Esophagus squamous epithelium (tissue), 5 donors: ENCODE measurements around the gene EQTN. TPM values are rescaled to one million over a fixed set of nuclear protein-coding genes. Genes with fewer than 3 reads are reported as not detected.

Experiments
- DNase-seq: peaks from one replicate; lab custom pipeline; 2025; lab: John Stamatoyannopoulos, UW
- H3K27ac ChIP-seq, 4 donors: fragments of 200-600 bp; sonication (generic); one replicate each; pipeline ENCODE4 v1.5.1; 2016 to 2019; ENCODE audit warnings: mild to moderate bottlenecking in 1 of 4
- H3K27me3 ChIP-seq, 4 donors: fragments of 200-600 bp; sonication (generic); 1 replicate in 3 of 4; 2 replicates in 1 of 4; pipeline versions ENCODE4 v1.5.1 to v1.6.0; 2017 to 2021; ENCODE audit warnings: antibody characterized with exemption in 1 of 4
- H3K36me3 ChIP-seq, 3 donors: fragments of 200-600 bp; sonication (generic); one replicate each; pipeline ENCODE4 v1.5.1; 2016 to 2019
- H3K4me1 ChIP-seq, 3 donors: fragments of 200-600 bp; sonication (generic); one replicate each; pipeline ENCODE4 v1.5.1; 2017 to 2019
- H3K4me3 ChIP-seq, 4 donors: fragments of 200-600 bp; sonication (generic); 1 replicate in 3 of 4; 2 replicates in 1 of 4; pipeline ENCODE4 v1.5.1; 2016 to 2019; ENCODE audit warnings: mild to moderate bottlenecking in 2 of 4, moderate library complexity in 1 of 4
- H3K9me3 ChIP-seq, 3 donors: fragments of 200-600 bp; sonication (generic); one replicate each; pipeline ENCODE4 v1.5.1; 2016 to 2019
- POLR2A ChIP-seq, 4 donors: fragments of 450-650 bp; IDR thresholded peaks; one replicate each; pipeline ENCODE4 v1.6.1; 2017; ENCODE audit warnings: antibody characterized with exemption in 4 of 4, mild to moderate bottlenecking in 4 of 4, moderate library complexity in 3 of 4
- WGBS, 2 donors: methylation state at CpG; one replicate each; pipeline ENCODE4 v1.1.5; 2018; 5-methylcytosine and 5-hydroxymethylcytosine counted together
- intact Hi-C: fragments of 100-400 bp; cut with DNase I; formaldehyde crosslinking; loops from one replicate; pipeline ENCODE4 v1.15.0; 2022
- total RNA-seq, 4 donors: library from RNA; depleted of rRNA; stranded (reverse); fragments of >200 nt; gene quantifications; one replicate each; pipeline ENCODE4 v1.1.0, GENCODE V29; 2016
- TF ChIP-seq, protein P1 (sequence below), 6 experiments: fragments of 450-650 bp in 4 of 6; fragments of 200-600 bp in 2 of 6; sonication (generic) in 2 of 6; IDR thresholded peaks; one replicate each; pipeline ENCODE4 v1.5.1; 2016 to 2019; ENCODE audit warnings: antibody characterized with exemption in 6 of 6, mild to moderate bottlenecking in 4 of 6, moderate library complexity in 4 of 6
- donor health status: DM: yes; HTN: yes; CAD: no.

EQTN gene
- total RNA-seq, 4 donors from 2014 or later, result not detected

DNA sequence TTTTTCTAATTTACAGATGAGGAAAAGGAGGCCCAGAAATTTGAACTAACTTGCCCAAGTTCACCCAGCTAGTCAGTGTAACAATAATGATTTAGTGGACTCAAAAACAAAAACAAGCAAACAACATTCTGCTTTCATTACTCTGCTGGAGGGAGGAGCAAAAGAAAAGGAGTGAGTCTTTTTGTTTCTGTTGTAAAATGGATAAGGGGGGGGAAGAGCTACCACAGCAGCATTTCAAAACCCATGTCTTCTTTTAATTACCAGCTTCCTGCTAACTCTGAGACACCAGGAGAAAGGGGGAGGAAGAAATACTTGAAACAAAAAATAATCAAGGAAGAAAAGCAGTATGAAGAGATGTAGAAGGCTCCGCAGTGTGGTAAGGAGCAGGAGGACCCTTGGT, 39.2 kb upstream of the EQTN start:
- Histone ChIP-seq H3K9me3 (no peaks in the 10 kb centered on the region), H3K4me1 (peaks cover 0 to 57% (median 42%) of the 10 kb centered on the region in 3 donors), H3K27me3 (no peaks in the 10 kb centered on the region), H3K27ac (no peak overlapping the region), H3K36me3 (no peaks in the 10 kb centered on the region), H3K4me3 (no peak overlapping the region)
- DNase-seq, result no peak
- 87 to 94% methylated on average over 1 of the region's 1 CpG for WGBS, 2 donors
- TF ChIP-seq POLR2A (IDR thresholded peaks at IDR 0.05), result no peak
- TF ChIP-seq, protein P1, sequence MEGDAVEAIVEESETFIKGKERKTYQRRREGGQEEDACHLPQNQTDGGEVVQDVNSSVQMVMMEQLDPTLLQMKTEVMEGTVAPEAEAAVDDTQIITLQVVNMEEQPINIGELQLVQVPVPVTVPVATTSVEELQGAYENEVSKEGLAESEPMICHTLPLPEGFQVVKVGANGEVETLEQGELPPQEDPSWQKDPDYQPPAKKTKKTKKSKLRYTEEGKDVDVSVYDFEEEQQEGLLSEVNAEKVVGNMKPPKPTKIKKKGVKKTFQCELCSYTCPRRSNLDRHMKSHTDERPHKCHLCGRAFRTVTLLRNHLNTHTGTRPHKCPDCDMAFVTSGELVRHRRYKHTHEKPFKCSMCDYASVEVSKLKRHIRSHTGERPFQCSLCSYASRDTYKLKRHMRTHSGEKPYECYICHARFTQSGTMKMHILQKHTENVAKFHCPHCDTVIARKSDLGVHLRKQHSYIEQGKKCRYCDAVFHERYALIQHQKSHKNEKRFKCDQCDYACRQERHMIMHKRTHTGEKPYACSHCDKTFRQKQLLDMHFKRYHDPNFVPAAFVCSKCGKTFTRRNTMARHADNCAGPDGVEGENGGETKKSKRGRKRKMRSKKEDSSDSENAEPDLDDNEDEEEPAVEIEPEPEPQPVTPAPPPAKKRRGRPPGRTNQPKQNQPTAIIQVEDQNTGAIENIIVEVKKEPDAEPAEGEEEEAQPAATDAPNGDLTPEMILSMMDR (IDR thresholded peaks at IDR 0.05), result no peak
- intact Hi-C loops, result no loop called here

DNA sequence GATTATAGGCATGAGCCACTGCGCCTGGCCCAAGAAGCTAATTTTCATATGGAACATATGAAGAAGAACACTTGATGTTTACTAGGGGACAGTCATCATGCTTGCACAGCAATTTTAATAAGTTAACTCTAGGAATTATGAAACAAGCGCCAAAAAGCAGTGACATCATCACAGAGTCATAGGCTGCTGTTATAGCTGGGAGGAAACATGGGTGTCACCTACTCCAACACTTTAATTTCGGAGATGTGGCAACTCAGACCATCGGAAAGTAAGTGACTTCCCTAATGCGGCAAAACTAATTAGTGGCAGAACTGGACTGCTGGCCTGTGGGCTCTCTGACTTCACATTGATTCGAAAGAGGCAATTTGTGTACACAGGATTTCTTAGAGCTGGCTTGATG, 38.1 kb upstream of the EQTN start:
- Histone ChIP-seq H3K36me3 (peaks cover 0 to 5% (median 0%) of the 10 kb centered on the region in 3 donors), H3K27me3 (no peaks in the 10 kb centered on the region), H3K4me3 (no peak overlapping the region), H3K9me3 (no peaks in the 10 kb centered on the region), H3K4me1 (peaks cover 0 to 46% (median 31%) of the 10 kb centered on the region in 3 donors), H3K27ac (no peak overlapping the region)
- TF ChIP-seq POLR2A (IDR thresholded peaks at IDR 0.05), result no peak
- intact Hi-C loops, result no loop called here
- 90 to 91% methylated on average over 6 of the region's 6 CpGs for WGBS, 2 donors
- DNase-seq, result no peak

DNA sequence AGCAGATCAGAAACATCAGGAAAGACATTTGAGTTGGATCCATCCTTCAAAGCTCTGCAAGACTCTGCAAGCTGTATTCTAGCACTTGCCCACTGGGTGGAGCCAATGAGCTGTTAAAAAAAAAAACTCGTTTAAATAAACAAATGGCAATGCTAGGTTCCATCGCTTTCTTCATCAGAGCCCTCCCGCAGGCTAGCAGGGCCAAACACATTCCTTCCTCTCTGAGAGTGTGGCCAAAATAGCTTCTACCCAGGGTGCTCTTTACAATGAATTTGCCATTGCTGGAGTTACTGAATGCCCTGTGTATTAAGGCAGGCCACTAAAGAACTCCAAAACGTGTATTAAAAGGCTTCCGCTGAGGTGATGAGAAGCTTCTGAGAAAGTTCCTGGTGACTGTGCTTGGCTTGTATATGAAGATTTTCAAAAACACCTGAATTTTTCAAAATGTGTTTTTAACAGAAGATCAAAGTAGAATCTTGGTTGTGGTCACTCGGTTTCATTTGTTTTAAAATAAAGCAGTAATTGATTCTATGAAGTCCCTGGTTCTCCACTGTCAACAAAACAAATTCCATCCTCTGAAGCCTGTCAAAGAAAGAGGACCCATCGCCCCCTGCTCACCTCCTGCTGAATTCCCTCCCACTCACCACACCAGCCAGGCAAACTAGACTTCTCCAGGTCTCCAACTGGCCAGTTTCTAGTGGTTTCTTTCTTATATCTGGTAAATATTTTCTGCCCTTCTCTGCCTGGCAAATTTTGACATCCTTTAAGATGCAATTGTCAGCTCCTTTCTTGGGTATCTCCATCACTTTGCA, 36.5 kb upstream of the EQTN start:
- peaks cover 0 to 9% (median 0%) of the 10 kb centered on the region in 3 donors for H3K36me3 ChIP-seq
- intact Hi-C loops, result loop anchor here (5.0 kb wide), 1 partner anchor 204 kb away; no protein-coding TSS in a partner anchor
- DNase-seq, result no peak
- no peaks in the 10 kb centered on the region for H3K9me3 ChIP-seq
- H3K4me1 ChIP-seq, result peaks cover 0 to 30% (median 17%) of the 10 kb centered on the region in 3 donors
- no peak for TF ChIP-seq POLR2A (IDR thresholded peaks at IDR 0.05)
- TF ChIP-seq, protein P1 (IDR thresholded peaks at IDR 0.05), result peak; percentile 82 to 92 (median 88)
- no peak overlapping the region for H3K27ac ChIP-seq
- WGBS, 2 donors, result 38% methylated on average over 7 of the region's 7 CpGs
- H3K27me3 ChIP-seq, result no peaks in the 10 kb centered on the region
- H3K4me3 ChIP-seq, result no peak overlapping the region

DNA sequence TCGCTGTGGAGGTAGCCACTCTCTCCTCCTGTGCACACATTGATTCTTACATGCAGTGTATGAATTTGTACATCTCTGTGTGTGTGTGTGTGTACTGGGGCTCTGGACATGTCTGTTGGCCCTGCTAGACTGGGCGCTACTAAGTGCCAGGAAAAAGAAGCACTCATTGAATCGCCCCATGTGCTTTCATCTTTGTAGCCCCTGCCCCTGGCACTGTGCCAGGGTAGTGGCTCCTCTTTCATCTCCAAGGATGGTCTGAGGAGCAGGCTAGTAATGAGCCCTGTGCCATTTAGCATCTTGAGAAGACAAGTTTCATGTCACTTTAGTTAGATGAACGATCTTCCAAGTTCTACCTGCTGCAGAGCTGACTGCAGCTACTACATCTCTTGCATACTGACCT, 34.4 kb upstream of the EQTN start:
- H3K9me3 ChIP-seq, result no peaks in the 10 kb centered on the region
- TF ChIP-seq POLR2A (IDR thresholded peaks at IDR 0.05), result no peak
- TF ChIP-seq, protein P1 (IDR thresholded peaks at IDR 0.05), result no peak
- intact Hi-C loops, result loop anchor here (5.0 kb wide), 1 partner anchor 206 kb away; no protein-coding TSS in a partner anchor
- no peak overlapping the region for H3K4me3 ChIP-seq
- WGBS, 2 donors, result 84 to 90% methylated on average over 4 of the region's 4 CpGs
- H3K27me3 ChIP-seq, result no peaks in the 10 kb centered on the region
- H3K4me1 ChIP-seq, result peaks cover 0 to 9% (median 5%) of the 10 kb centered on the region in 3 donors
- DNase-seq, result no peak
- H3K27ac ChIP-seq, result no peak overlapping the region
- H3K36me3 ChIP-seq, result peaks cover 0 to 14% (median 0%) of the 10 kb centered on the region in 3 donors

DNA sequence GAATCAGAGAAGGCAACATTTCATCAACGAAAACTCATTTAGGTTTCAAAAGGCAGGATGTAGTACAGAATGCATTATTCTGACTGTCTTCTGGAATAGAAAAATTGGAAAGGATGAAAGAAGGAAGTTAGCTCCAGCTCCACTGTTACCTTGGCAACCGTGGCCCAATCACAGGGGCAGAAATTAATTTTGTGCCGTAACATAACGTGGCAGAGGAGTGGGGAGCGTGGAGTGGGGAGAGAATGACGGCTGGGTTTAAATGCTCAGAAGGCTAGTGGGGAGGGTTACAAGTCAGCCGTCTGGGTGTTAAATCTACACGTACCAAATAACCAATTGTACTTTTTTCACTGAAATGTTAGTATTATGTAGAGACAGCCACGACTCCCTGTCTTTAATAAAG, 32.3 kb upstream of the EQTN start:
- WGBS, 2 donors, result 85 to 92% methylated on average over 9 of the region's 9 CpGs
- Histone ChIP-seq H3K27ac (no peak overlapping the region), H3K4me1 (peaks cover 0 to 7% (median 5%) of the 10 kb centered on the region in 3 donors), H3K4me3 (no peak overlapping the region), H3K36me3 (peaks cover 0 to 14% (median 0%) of the 10 kb centered on the region in 3 donors), H3K9me3 (no peaks in the 10 kb centered on the region), H3K27me3 (no peaks in the 10 kb centered on the region)
- DNase-seq, result no peak
- intact Hi-C loops, result no loop called here
- TF ChIP-seq, protein P1 (IDR thresholded peaks at IDR 0.05), result no peak
- no peak for TF ChIP-seq POLR2A (IDR thresholded peaks at IDR 0.05)
